Tibial nerve (tissue), 3 donors: ENCODE measurements around the gene LHFPL3.

ENCODE experiments used
- CTCF ChIP-seq, 5 experiments: fragments of 200-600 bp in 3 of 5; fragments of 450-650 bp in 2 of 5; sonication (generic) in 3 of 5; IDR thresholded peaks; one replicate each; pipeline ENCODE4 v1.5.1; 2016 to 2019; ENCODE audit warnings: antibody characterized with exemption in 5 of 5, mild to moderate bottlenecking in 3 of 5, moderate library complexity in 2 of 5
- POLR2A ChIP-seq, 2 donors: fragments of 450-650 bp; IDR thresholded peaks; one replicate each; pipeline ENCODE4 v1.6.1; 2017; ENCODE audit warnings: antibody characterized with exemption in 2 of 2, mild to moderate bottlenecking in 2 of 2, moderate library complexity in 2 of 2

GRCh38 chr7:104926601-104927041, 598.2 kb downstream of the LHFPL3 start:
- TF ChIP-seq POLR2A (IDR thresholded peaks at IDR 0.05) (no peak), CTCF (IDR thresholded peaks at IDR 0.05) (no peak)
